Measurements from ENCODE around the gene ETHE1.

DNA sequence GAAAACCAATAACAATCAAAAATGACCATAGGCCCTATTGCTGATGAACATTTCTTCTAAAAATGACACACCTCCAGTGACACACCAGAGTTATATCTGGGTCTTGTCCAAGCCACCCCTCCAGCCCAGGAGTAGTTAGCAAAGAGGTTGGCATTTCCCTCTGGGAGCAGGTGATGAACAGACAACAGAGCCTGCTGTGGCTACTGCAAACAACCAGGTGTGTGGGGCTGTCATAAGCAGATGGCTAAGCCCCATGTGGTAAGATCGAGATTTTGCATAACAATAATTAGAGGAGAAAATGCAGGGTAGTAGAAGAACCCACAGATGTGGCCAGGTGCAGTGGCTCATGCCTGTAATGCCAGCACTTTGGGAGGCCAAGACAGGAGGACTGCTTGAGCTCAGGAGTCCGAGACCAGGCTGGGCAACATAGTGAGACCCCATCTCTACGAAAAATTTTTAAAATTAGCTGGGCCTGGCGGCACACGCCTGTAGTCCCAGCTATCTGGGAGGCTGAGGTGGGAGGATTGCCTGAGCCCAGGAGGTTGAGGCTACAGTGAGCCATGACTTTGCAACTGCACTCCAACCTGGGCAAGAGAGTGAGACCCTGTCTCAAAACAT, 43.3 kb upstream of the ETHE1 start:
- TF ChIP-seq, protein P1, sequence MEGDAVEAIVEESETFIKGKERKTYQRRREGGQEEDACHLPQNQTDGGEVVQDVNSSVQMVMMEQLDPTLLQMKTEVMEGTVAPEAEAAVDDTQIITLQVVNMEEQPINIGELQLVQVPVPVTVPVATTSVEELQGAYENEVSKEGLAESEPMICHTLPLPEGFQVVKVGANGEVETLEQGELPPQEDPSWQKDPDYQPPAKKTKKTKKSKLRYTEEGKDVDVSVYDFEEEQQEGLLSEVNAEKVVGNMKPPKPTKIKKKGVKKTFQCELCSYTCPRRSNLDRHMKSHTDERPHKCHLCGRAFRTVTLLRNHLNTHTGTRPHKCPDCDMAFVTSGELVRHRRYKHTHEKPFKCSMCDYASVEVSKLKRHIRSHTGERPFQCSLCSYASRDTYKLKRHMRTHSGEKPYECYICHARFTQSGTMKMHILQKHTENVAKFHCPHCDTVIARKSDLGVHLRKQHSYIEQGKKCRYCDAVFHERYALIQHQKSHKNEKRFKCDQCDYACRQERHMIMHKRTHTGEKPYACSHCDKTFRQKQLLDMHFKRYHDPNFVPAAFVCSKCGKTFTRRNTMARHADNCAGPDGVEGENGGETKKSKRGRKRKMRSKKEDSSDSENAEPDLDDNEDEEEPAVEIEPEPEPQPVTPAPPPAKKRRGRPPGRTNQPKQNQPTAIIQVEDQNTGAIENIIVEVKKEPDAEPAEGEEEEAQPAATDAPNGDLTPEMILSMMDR (IDR thresholded peaks at IDR 0.05), result no peak
- TF ChIP-seq ESRRA (CRISPR knock-in tag; IDR thresholded peaks at IDR 0.05; ENCODE audit: borderline replicate concordance) (no peak), GABPB1 (CRISPR knock-in tag; IDR thresholded peaks at IDR 0.05) (no peak), SP1 (CRISPR knock-in tag; conservative IDR thresholded peaks at IDR 0.05) (no peak), TEAD4 (CRISPR knock-in tag; IDR thresholded peaks at IDR 0.05) (no peak), KAT7 (CRISPR knock-in tag; IDR thresholded peaks at IDR 0.05; ENCODE audit: borderline replicate concordance) (no peak), NFYB (CRISPR knock-in tag; conservative IDR thresholded peaks at IDR 0.05; ENCODE audit: low read depth) (no peak), TCF7 (CRISPR knock-in tag; IDR thresholded peaks at IDR 0.05; ENCODE audit: low read depth) (no peak), JUN (CRISPR knock-in tag; IDR thresholded peaks at IDR 0.05) (no peak)
- TF ChIP-seq, protein P2, sequence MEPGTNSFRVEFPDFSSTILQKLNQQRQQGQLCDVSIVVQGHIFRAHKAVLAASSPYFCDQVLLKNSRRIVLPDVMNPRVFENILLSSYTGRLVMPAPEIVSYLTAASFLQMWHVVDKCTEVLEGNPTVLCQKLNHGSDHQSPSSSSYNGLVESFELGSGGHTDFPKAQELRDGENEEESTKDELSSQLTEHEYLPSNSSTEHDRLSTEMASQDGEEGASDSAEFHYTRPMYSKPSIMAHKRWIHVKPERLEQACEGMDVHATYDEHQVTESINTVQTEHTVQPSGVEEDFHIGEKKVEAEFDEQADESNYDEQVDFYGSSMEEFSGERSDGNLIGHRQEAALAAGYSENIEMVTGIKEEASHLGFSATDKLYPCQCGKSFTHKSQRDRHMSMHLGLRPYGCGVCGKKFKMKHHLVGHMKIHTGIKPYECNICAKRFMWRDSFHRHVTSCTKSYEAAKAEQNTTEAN (CRISPR knock-in tag; IDR thresholded peaks at IDR 0.05), result no peak
- TF ChIP-seq, protein P3, sequence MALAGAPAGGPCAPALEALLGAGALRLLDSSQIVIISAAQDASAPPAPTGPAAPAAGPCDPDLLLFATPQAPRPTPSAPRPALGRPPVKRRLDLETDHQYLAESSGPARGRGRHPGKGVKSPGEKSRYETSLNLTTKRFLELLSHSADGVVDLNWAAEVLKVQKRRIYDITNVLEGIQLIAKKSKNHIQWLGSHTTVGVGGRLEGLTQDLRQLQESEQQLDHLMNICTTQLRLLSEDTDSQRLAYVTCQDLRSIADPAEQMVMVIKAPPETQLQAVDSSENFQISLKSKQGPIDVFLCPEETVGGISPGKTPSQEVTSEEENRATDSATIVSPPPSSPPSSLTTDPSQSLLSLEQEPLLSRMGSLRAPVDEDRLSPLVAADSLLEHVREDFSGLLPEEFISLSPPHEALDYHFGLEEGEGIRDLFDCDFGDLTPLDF (CRISPR knock-in tag; IDR thresholded peaks at IDR 0.05), result no peak
- TF ChIP-seq, protein P4, sequence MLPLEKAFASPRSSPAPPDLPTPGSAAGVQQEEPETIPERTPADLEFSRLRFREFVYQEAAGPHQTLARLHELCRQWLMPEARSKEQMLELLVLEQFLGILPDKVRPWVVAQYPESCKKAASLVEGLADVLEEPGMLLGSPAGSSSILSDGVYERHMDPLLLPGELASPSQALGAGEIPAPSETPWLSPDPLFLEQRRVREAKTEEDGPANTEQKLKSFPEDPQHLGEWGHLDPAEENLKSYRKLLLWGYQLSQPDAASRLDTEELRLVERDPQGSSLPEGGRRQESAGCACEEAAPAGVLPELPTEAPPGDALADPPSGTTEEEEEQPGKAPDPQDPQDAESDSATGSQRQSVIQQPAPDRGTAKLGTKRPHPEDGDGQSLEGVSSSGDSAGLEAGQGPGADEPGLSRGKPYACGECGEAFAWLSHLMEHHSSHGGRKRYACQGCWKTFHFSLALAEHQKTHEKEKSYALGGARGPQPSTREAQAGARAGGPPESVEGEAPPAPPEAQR (CRISPR knock-in tag; IDR thresholded peaks at IDR 0.05), result no peak

Measured in WTC11 (cell line).